Fibroblast of lung (primary cell): Measurements from ENCODE around the gene SMCHD1. TPM values are rescaled to one million over a fixed set of nuclear protein-coding genes. Genes with fewer than 3 reads are reported as not detected.
"Not testable (repeated sequence)": the region's sequence is repeated elsewhere in the genome, so short reads cannot be mapped to it uniquely, and the experiment has no call there.

Source experiments
- DNase-seq, 2 donors: peaks; one replicate each; pipeline versions ENCODE4 v3.0.0 to v3.0.0-alpha.2; 2010; ENCODE audit warnings: low read depth in 2 of 2
- H2AFZ ChIP-seq: 2 replicates; pipeline ENCODE4 v1.5.1; 2012; ENCODE audit warnings: low read length, control low read depth, inconsistent platforms
- H3K27ac ChIP-seq: 2 replicates; pipeline ENCODE4 v1.5.1; 2011; ENCODE audit warnings: low read length, control low read depth; ENCODE audit not compliant: insufficient read depth
- H3K27me3 ChIP-seq: 2 replicates; pipeline ENCODE4 v1.5.1; 2011; ENCODE audit warnings: mild to moderate bottlenecking, low read length; ENCODE audit not compliant: control insufficient read depth, insufficient read depth
- H3K36me3 ChIP-seq: 2 replicates; pipeline ENCODE4 v1.5.1; 2011; ENCODE audit warnings: low read length; ENCODE audit not compliant: control insufficient read depth, insufficient read depth
- H3K4me1 ChIP-seq: 2 replicates; pipeline ENCODE4 v1.5.1; 2011; ENCODE audit warnings: low read length; ENCODE audit not compliant: control insufficient read depth, insufficient read depth; ENCODE audit errors: extremely low read depth
- H3K4me2 ChIP-seq: 2 replicates; pipeline ENCODE4 v1.5.1; 2011; ENCODE audit warnings: low read length, control low read depth; ENCODE audit not compliant: insufficient read depth; ENCODE audit errors: extremely low read depth
- H3K4me3 ChIP-seq, 4 experiments: fragments of 200-600 bp in 1 of 4; sonication (generic) in 1 of 4; replicated peaks in 1 of 4; 2 replicates each; pipeline ENCODE4 v1.5.1; 2011 to 2016; ENCODE audit warnings: low read length in 4 of 4, low read depth in 3 of 4, mild to moderate bottlenecking in 3 of 4, control low read depth in 2 of 4, inconsistent platforms in 1 of 4, mixed read lengths in 1 of 4; ENCODE audit not compliant: insufficient read depth in 1 of 4; ENCODE audit errors: control extremely low read depth in 1 of 4
- H3K79me2 ChIP-seq: 2 replicates; pipeline ENCODE4 v1.5.1; 2012; ENCODE audit warnings: mild to moderate bottlenecking, low read length, inconsistent platforms; ENCODE audit not compliant: control insufficient read depth, insufficient read depth
- H3K9ac ChIP-seq: 2 replicates; pipeline ENCODE4 v1.5.1; 2011; ENCODE audit warnings: mild to moderate bottlenecking, low read length, control low read depth; ENCODE audit not compliant: insufficient read depth
- H3K9me3 ChIP-seq: 2 replicates; pipeline ENCODE4 v1.5.1; 2012; ENCODE audit warnings: low read depth, low read length; ENCODE audit not compliant: control insufficient read depth, insufficient read depth
- H4K20me1 ChIP-seq: 2 replicates; pipeline ENCODE4 v1.5.1; 2011; ENCODE audit warnings: low read length; ENCODE audit not compliant: control insufficient read depth, insufficient read depth; ENCODE audit errors: extremely low read depth
- EZH2 ChIP-seq: IDR thresholded peaks from 2 replicates; pipeline ENCODE4 v1.5.1; 2012; ENCODE audit warnings: low read length, control low read depth, mild to moderate bottlenecking; ENCODE audit errors: missing control alignments
- polyA plus RNA-seq, 2 donors: library from polyadenylated mRNA; depleted of rRNA in 1 of 2; stranded (reverse) in 1 of 2; unstranded in 1 of 2; fragments of >200 nt; gene quantifications; 2 replicates each; pipeline ENCODE4 v1.2.1, GENCODE V29; 2011 to 2012; ENCODE audit warnings: missing spikeins in 1 of 2
- total RNA-seq: library from RNA; depleted of rRNA; stranded (reverse); fragments of >200 nt; gene quantifications from 2 replicates; pipeline ENCODE4 v1.2.1, GENCODE V29; 2014
- TF ChIP-seq, protein P1 (sequence below), 2 donors: IDR thresholded peaks in 1 of 2; conservative IDR thresholded peaks in 1 of 2; 1 replicate in 1 of 2; 2 replicates in 1 of 2; pipeline ENCODE4 v1.5.1; 2011 to 2012; ENCODE audit warnings: low read length in 2 of 2, control low read depth in 1 of 2, inconsistent platforms in 1 of 2, low read depth in 1 of 2, mild to moderate bottlenecking in 1 of 2

Gene SMCHD1
- total and polyA plus RNA-seq, 2 donors (not counting 1 experiment from before 2014, with no cell fraction given): 19.6 to 96.1 TPM

DNA sequence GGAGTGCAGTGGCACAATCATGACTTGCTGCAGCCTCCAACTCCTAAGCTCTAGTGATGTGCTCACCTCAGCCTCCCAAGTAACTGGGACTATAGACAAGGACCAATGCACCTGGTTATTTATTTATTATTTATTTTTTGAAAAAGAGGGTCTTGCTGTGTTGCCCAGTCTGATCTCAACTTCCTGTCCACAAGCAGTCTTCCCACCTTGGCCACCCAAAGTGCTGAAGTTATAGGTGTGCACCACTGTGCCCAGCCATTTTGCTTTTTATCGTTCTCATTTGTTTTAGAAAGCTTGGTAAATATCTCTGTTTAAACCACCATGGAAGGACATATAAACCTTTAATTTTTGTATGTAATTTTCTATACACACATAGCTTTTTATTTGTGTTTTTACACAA lies 74.2 kb downstream of the SMCHD1 start:
- Histone ChIP-seq H3K27ac (no peak overlapping the region), H4K20me1 (no peaks in the 10 kb centered on the region), H3K9ac (no peak overlapping the region), H2AFZ (no peak overlapping the region), H3K4me2 (no peak overlapping the region), H3K4me3 (no peak overlapping the region), H3K79me2 (no peaks in the 10 kb centered on the region), H3K4me1 (no peaks in the 10 kb centered on the region), H3K9me3 (no peaks in the 10 kb centered on the region), H3K27me3 (no peaks in the 10 kb centered on the region), H3K36me3 (peaks cover 5% of the 10 kb centered on the region)
- TF ChIP-seq EZH2: no peak
- TF ChIP-seq, protein P1, sequence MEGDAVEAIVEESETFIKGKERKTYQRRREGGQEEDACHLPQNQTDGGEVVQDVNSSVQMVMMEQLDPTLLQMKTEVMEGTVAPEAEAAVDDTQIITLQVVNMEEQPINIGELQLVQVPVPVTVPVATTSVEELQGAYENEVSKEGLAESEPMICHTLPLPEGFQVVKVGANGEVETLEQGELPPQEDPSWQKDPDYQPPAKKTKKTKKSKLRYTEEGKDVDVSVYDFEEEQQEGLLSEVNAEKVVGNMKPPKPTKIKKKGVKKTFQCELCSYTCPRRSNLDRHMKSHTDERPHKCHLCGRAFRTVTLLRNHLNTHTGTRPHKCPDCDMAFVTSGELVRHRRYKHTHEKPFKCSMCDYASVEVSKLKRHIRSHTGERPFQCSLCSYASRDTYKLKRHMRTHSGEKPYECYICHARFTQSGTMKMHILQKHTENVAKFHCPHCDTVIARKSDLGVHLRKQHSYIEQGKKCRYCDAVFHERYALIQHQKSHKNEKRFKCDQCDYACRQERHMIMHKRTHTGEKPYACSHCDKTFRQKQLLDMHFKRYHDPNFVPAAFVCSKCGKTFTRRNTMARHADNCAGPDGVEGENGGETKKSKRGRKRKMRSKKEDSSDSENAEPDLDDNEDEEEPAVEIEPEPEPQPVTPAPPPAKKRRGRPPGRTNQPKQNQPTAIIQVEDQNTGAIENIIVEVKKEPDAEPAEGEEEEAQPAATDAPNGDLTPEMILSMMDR (conservative IDR thresholded peaks at IDR 0.05 in 1 of 2, IDR thresholded peaks at IDR 0.05 in 1 of 2; ENCODE audit: low read depth in 1 of 2, low read length in 2 of 2): no peak
- no peak for DNase-seq

DNA sequence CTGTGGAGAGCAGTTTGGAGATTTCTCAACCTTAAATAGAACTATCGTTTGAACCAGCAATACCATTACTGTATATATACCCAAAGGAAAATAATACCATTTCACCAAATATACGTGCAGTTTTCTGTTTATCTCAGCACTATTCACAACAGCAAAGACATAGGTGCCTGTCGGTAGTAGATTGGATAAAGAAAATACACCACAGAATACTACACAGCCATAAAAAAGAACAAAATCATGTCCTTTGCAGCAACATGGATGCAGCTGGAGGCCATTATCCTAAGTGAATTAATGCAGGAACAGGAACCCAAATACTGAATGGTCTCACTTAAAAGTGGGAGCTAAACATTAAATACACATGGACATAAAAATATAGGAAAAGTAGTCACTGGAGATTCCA lies 81.3 kb downstream of the SMCHD1 start:
- Histone ChIP-seq H3K27ac (no peak overlapping the region), H3K4me2 (no peak overlapping the region), H3K36me3 (peaks cover 3% of the 10 kb centered on the region), H3K4me3 (no peak overlapping the region), H3K9ac (no peak overlapping the region), H3K79me2 (no peaks in the 10 kb centered on the region), H3K9me3 (no peaks in the 10 kb centered on the region), H4K20me1 (no peaks in the 10 kb centered on the region), H3K4me1 (no peaks in the 10 kb centered on the region), H2AFZ (no peak overlapping the region), H3K27me3 (no peaks in the 10 kb centered on the region)
- TF ChIP-seq, protein P1 (conservative IDR thresholded peaks at IDR 0.05 in 1 of 2, IDR thresholded peaks at IDR 0.05 in 1 of 2; ENCODE audit: low read depth in 1 of 2, low read length in 2 of 2): no peak
- TF ChIP-seq EZH2: no peak
- no peak for DNase-seq

- not testable (repeated sequence) for H3K4me1 ChIP-seq, H3K9ac ChIP-seq, H2AFZ ChIP-seq, H3K27ac ChIP-seq, H3K79me2 ChIP-seq, DNase-seq, H3K4me2 ChIP-seq, H3K36me3 ChIP-seq, H3K9me3 ChIP-seq, H3K4me3 ChIP-seq, H4K20me1 ChIP-seq, H3K27me3 ChIP-seq
Observed at GRCh38 chr18:2740082-2740481, 84.6 kb downstream of the SMCHD1 start.
